ENCODE measurements around the gene ZER1.

Gene ZER1

DNA sequence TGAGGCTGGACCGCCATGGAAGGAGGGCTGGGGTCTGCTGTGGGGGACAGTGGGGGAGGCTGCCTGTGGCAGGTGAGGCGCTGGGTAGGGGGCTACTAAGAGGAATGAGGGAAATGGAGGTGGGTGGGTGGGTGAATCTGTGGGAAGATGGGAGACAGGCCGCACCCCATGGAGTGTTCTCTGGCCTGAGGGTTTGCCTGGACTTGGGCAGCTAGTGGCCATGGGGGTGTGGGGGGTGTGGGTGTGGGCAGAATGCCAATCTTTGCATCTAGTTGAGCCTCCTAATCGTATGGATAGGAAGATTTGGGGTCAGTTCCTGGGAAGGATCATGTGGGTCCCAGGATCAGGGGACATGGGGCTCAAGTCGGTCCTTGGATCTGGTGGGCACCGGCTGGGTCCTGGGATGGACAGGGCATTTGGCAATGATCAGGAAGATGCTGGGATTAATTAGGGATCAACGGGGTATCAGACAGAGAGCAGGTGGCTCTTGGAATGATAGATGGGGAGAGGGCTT, 48.3 kb downstream of the ZER1 start:
- H2BK12ac ChIP-seq (ENCODE audit: low read length): no peak overlapping the region
- no CpG with 5 or more reads among the region's 7 CpGs for WGBS, 2 donors (ENCODE audit: extremely low coverage in 2 of 2, insufficient read length in 2 of 2, insufficient replicate concordance in 1 of 2)
- peak overlapping the region; percentile 98 for H3K23ac ChIP-seq (ENCODE audit: low read depth, low read length, poor library complexity)
- no peak overlapping the region for H2BK120ac ChIP-seq (ENCODE audit: low read depth, low read length)
- H2BK15ac ChIP-seq (ENCODE audit: low read length): peak overlapping the region; percentile 19
- H4K91ac ChIP-seq (ENCODE audit: low read depth, low read length, poor library complexity): no peak overlapping the region
- peak overlapping the region; percentile 50 for H4K8ac ChIP-seq (ENCODE audit: low read depth, low read length)
- H3K4me2 ChIP-seq (ENCODE audit: insufficient read depth, low read length, poor library complexity, severe bottlenecking): peak overlapping the region; percentile 81
- H3K4ac ChIP-seq (ENCODE audit: low read length): no peak overlapping the region
- no peaks in the 10 kb centered on the region for H3K79me1 ChIP-seq (ENCODE audit: low read depth, low read length)
- DNase-seq (ENCODE audit: low spot score): peak; percentile 17
- no peak overlapping the region for H3K18ac ChIP-seq (ENCODE audit: low read length)
- no peak overlapping the region for H3K27ac ChIP-seq (replicated peaks; ENCODE audit: low read length)
- no peak overlapping the region for H2BK5ac ChIP-seq (ENCODE audit: low read length)
- no peaks in the 10 kb centered on the region for H3K27me3 ChIP-seq (ENCODE audit: control insufficient read depth in 3 of 3, insufficient read depth in 3 of 3, low read depth in 1 of 3, low read length in 3 of 3)
- H3K4me1 ChIP-seq (ENCODE audit: control insufficient read depth in 2 of 2, insufficient read depth in 1 of 2, low read depth in 1 of 2, low read length in 2 of 2): peaks cover 0 to 13% of the 10 kb centered on the region in 2 donors
- H2AFZ ChIP-seq (ENCODE audit: low read length): peak overlapping the region; percentile 76
- H3K9me3 ChIP-seq (replicated peaks in 1 of 2; ENCODE audit: control insufficient read depth in 2 of 2, insufficient read depth in 1 of 2, low read depth in 1 of 2, low read length in 2 of 2): no peaks in the 10 kb centered on the region
- H3K14ac ChIP-seq (ENCODE audit: low read length): no peak overlapping the region
- H3K9ac ChIP-seq (ENCODE audit: low read depth, low read length, poor library complexity): peak overlapping the region; percentile 72
- peak overlapping the region; percentile 97 for H2AK5ac ChIP-seq (ENCODE audit: low read depth, low read length)
- H3K36me3 ChIP-seq (replicated peaks in 1 of 2; ENCODE audit: control insufficient read depth in 2 of 2, insufficient read depth in 2 of 2, low read length in 2 of 2): peaks cover 9 to 19% of the 10 kb centered on the region in 2 donors
- H3K4me3 ChIP-seq (ENCODE audit: low read length in 2 of 2): peak overlapping the region; percentile 35 to 90

DNA sequence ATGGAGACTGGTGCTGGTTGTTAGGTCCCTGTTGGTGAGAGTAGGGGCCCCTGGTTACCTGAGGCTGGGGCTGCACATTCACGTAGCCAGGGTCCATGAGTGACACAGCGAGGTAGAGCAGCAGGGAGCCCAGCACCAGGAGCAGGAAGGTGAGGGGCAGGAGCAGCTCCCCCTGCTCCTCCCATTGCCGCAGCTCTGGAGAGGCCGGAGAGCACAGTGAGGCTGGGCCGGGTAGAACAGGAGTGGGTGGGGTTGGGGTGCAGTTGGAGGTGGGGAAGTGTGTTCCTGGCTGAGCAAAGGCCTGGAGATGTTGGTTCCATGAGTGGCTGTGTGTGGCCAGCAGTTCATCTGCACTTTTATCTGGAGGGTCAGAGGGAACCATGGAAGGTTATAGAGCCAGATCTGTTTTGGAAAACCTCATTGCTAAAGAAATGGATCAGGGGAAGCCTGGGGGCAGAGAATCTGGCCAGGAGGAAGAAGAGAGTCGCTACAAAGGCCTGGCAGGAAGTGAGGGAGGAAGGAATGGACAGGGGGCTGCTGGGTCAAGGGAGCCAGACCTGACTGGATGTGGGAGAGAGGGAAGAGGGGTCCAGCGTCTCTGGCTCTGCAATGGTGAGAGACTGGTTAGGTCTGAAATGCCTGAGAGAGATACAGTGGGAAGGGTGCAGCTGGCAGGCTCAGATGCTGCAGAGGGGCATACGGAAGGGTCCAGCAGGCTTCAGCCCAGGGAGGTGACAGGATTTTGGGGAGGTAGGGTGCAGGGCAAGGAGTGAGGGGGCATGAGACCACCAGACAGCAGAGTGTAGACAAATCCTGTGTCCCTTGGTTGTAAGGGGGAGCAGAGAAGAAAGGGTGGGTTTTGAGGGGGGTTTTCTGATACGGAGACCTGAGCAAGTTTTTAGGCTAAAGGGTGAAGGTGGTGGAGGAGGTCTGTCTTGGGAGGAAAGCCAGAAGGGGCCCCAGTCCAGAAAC, 49.1 kb downstream of the ZER1 start:
- Histone ChIP-seq H3K4me3 (ENCODE audit: low read length in 2 of 2) (no peak overlapping the region), H3K36me3 (replicated peaks in 1 of 2; ENCODE audit: control insufficient read depth in 2 of 2, insufficient read depth in 2 of 2, low read length in 2 of 2) (peaks cover 8 to 25% of the 10 kb centered on the region in 2 donors), H3K4me2 (ENCODE audit: insufficient read depth, low read length, poor library complexity, severe bottlenecking) (peak overlapping the region; percentile 81), H3K4ac (ENCODE audit: low read length) (no peak overlapping the region), H2AFZ (ENCODE audit: low read length) (no peak overlapping the region), H3K27me3 (ENCODE audit: control insufficient read depth in 3 of 3, insufficient read depth in 3 of 3, low read depth in 1 of 3, low read length in 3 of 3) (no peaks in the 10 kb centered on the region), H3K23ac (ENCODE audit: low read depth, low read length, poor library complexity) (peak overlapping the region; percentile 60), H3K79me1 (ENCODE audit: low read depth, low read length) (no peaks in the 10 kb centered on the region), H4K91ac (ENCODE audit: low read depth, low read length, poor library complexity) (no peak overlapping the region), H3K27ac (replicated peaks; ENCODE audit: low read length) (no peak overlapping the region), H3K18ac (ENCODE audit: low read length) (no peak overlapping the region), H3K4me1 (ENCODE audit: control insufficient read depth in 2 of 2, insufficient read depth in 1 of 2, low read depth in 1 of 2, low read length in 2 of 2) (peaks cover 0 to 13% of the 10 kb centered on the region in 2 donors), H2BK120ac (ENCODE audit: low read depth, low read length) (no peak overlapping the region), H3K14ac (ENCODE audit: low read length) (no peak overlapping the region), H2BK15ac (ENCODE audit: low read length) (no peak overlapping the region), H4K8ac (ENCODE audit: low read depth, low read length) (no peak overlapping the region), H2BK12ac (ENCODE audit: low read length) (peak overlapping the region; percentile 5), H3K9me3 (replicated peaks in 1 of 2; ENCODE audit: control insufficient read depth in 2 of 2, insufficient read depth in 1 of 2, low read depth in 1 of 2, low read length in 2 of 2) (no peaks in the 10 kb centered on the region), H3K9ac (ENCODE audit: low read depth, low read length, poor library complexity) (no peak overlapping the region), H2AK5ac (ENCODE audit: low read depth, low read length) (peak overlapping the region; percentile 15), H2BK5ac (ENCODE audit: low read length) (no peak overlapping the region)
- WGBS, 2 donors (ENCODE audit: extremely low coverage in 2 of 2, insufficient read length in 2 of 2, insufficient replicate concordance in 1 of 2): no CpG with 5 or more reads among the region's 9 CpGs
- DNase-seq (ENCODE audit: low spot score): no peak

DNA sequence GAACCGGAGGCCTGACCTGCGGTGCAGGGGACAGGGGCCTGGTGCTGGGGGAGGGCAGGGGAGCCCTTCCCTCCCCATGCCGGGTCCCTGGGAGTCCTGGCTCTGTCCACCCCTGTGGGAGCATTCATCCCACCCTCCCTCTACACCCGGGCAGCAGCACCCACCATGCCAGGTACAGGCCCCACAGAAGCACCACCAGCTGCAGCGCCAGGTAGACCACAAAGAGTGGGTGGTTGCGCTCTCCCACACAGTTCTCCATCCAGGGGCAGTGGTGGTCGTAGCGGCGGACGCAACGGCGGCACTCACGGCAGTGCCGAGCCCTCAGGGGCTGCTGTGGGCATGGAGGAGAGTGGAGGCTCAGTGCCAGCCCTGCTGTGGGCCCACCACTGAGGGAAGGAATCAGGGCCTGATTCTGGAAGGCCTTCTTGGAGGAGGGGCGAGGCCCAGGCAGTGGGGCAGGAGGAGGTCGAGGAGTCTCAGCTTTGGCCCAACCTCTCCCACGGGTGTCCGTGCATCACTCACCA, 50.2 kb downstream of the ZER1 start:
- peaks cover 0 to 13% of the 10 kb centered on the region in 2 donors for H3K4me1 ChIP-seq (ENCODE audit: control insufficient read depth in 2 of 2, insufficient read depth in 1 of 2, low read depth in 1 of 2, low read length in 2 of 2)
- H3K9ac ChIP-seq (ENCODE audit: low read depth, low read length, poor library complexity): no peak overlapping the region
- no peak overlapping the region for H2AFZ ChIP-seq (ENCODE audit: low read length)
- DNase-seq (ENCODE audit: low spot score): no peak
- no peak overlapping the region for H4K8ac ChIP-seq (ENCODE audit: low read depth, low read length)
- H2BK12ac ChIP-seq (ENCODE audit: low read length): no peak overlapping the region
- no peak overlapping the region for H3K4me2 ChIP-seq (ENCODE audit: insufficient read depth, low read length, poor library complexity, severe bottlenecking)
- peak overlapping the region; percentile 53 for H2BK5ac ChIP-seq (ENCODE audit: low read length)
- H3K27me3 ChIP-seq (ENCODE audit: control insufficient read depth in 3 of 3, insufficient read depth in 3 of 3, low read depth in 1 of 3, low read length in 3 of 3): no peaks in the 10 kb centered on the region
- no peaks in the 10 kb centered on the region for H3K9me3 ChIP-seq (replicated peaks in 1 of 2; ENCODE audit: control insufficient read depth in 2 of 2, insufficient read depth in 1 of 2, low read depth in 1 of 2, low read length in 2 of 2)
- no peak overlapping the region for H3K14ac ChIP-seq (ENCODE audit: low read length)
- no peaks in the 10 kb centered on the region for H3K79me1 ChIP-seq (ENCODE audit: low read depth, low read length)
- peaks cover 10 to 36% of the 10 kb centered on the region in 2 donors for H3K36me3 ChIP-seq (replicated peaks in 1 of 2; ENCODE audit: control insufficient read depth in 2 of 2, insufficient read depth in 2 of 2, low read length in 2 of 2)
- H3K27ac ChIP-seq (replicated peaks; ENCODE audit: low read length): no peak overlapping the region
- H3K23ac ChIP-seq (ENCODE audit: low read depth, low read length, poor library complexity): no peak overlapping the region
- H3K4ac ChIP-seq (ENCODE audit: low read length): no peak overlapping the region
- WGBS, 2 donors (ENCODE audit: extremely low coverage in 2 of 2, insufficient read length in 2 of 2, insufficient replicate concordance in 1 of 2): no CpG with 5 or more reads among the region's 18 CpGs
- no peak overlapping the region for H2AK5ac ChIP-seq (ENCODE audit: low read depth, low read length)
- H2BK120ac ChIP-seq (ENCODE audit: low read depth, low read length): no peak overlapping the region
- no peak overlapping the region for H2BK15ac ChIP-seq (ENCODE audit: low read length)
- H3K4me3 ChIP-seq (ENCODE audit: low read length in 2 of 2): no peak overlapping the region
- no peak overlapping the region for H4K91ac ChIP-seq (ENCODE audit: low read depth, low read length, poor library complexity)
- no peak overlapping the region for H3K18ac ChIP-seq (ENCODE audit: low read length)

All from neuronal stem cell (in vitro differentiated cells).